Measurements from ENCODE around the gene PTPRJ.

PTPRJ gene

GRCh38 chr11:48074425-48075181 lies 94.2 kb downstream of the PTPRJ start:
- no peak for DNase-seq

DNA sequence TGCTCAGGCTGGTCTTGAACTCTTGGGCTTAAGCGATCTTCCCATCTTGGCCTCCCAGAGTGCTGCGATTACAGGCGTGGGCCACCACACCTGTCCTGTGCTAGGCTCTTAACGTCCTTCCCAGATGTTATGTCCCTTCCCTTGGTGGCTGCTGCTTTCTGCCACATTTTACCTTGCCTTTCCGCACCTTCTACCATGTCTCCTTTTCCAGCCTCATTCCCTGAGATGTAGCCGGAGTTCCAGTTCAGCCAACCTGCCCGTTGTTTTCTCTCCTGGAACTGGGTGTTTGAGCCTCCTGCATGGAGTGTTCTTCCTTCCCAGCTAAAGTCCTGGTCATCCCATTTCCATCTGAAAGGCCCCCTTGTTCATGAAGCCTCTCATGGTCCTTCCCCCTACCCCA lies 95.3 kb downstream of the PTPRJ start:
- no peak for DNase-seq

DNA sequence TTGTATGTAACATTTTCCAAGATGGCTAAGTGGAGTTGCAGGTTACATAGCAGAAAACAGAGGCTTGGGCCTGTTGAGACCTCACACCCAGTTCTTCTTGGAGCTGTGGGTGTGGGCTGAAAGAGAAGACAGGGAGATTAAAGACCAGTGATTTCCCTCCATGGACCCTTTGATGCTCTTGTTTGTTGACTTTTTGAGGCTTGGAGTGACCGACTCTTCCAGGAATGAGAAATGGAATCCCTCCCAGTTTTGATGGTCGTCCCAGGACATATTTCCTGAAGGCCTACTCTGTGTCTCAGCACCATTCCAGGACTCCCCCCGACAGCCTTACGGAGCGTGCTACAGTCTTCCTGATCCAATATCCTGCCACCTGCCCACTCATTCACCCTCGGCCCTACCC lies 96.9 kb downstream of the PTPRJ start:
- no peak for DNase-seq

GRCh38 chr11:48078689-48079088 lies 98.3 kb downstream of the PTPRJ start:
- no peak for DNase-seq

DNA sequence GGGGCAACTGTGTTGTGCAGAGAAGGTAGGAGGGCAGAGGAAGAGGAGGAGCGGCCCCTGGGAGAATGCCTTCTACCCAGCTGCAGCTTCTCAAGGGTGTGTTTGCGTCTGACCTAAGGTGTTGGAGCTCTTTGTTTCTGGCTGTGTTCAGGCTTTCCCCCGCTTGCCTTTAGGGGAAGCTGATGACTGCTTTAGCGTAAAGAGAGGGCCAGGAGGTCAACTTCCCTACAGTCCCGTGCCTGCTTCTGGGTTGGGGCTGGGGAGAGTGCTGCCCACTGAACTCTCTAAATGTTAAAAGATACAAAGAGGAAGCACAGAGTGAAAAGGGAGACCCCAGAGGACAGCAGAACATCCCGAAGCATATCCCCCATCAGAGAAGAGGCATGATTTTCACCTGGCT lies 99.2 kb downstream of the PTPRJ start:
- DNase-seq, result no peak

DNA sequence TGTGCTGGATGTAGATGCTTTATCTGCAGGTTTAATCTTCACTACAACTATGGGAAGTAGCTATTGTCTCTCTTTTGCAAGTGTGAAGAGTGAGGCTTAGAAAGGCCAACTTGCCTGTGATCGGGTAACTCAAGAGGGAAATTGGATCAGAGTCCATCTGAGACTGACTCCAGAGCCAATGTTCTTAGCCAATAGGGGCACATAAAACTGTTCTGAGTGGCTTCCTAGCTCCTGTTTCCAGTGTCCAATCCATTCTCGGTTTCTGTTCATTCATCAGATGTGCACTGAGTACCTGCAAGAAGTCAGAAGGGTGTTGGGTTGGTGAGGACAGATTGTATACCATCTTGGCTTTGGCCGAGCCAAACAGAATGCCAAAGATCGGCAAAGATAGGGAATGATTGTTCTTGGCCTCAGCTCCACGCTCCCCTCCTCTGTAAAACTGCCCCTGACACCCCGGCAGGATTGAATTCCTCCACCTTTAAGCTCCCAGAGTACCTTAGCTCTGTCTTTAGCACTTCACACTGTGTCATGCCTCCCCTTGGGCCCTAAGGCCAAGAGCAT lies 100.0 kb downstream of the PTPRJ start:
- no peak for DNase-seq

- no peak for DNase-seq
Observed at GRCh38 chr11:48081151-48082010, 101.0 kb downstream of the PTPRJ start.

DNA sequence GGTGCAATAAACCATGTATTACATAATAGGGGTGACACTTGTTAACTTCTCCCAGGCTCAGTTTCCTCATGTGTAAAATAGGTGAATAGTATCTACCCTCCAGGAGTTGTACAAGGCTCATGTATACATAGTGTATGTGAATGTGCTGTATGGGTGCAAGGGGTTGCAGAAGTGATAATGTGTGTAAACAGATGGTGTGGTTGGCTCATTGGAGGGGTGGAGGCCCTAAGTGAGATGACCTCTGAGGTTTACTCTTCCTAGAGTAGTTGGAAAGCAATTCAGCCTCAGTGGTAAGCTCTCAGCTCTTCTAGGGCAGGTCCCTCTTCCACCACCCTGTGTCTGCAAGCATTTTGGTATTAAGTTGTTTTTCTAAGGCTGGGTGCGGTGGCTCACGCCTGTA lies 102.4 kb downstream of the PTPRJ start:
- DNase-seq, result no peak

GRCh38 chr11:48083421-48083820 lies 103.1 kb downstream of the PTPRJ start:
- no peak for DNase-seq

GRCh38 chr11:48085688-48086087 lies 105.3 kb downstream of the PTPRJ start:
- no peak for DNase-seq

GRCh38 chr11:48087422-48087821 lies 107.1 kb downstream of the PTPRJ start:
- no peak for DNase-seq

DNA sequence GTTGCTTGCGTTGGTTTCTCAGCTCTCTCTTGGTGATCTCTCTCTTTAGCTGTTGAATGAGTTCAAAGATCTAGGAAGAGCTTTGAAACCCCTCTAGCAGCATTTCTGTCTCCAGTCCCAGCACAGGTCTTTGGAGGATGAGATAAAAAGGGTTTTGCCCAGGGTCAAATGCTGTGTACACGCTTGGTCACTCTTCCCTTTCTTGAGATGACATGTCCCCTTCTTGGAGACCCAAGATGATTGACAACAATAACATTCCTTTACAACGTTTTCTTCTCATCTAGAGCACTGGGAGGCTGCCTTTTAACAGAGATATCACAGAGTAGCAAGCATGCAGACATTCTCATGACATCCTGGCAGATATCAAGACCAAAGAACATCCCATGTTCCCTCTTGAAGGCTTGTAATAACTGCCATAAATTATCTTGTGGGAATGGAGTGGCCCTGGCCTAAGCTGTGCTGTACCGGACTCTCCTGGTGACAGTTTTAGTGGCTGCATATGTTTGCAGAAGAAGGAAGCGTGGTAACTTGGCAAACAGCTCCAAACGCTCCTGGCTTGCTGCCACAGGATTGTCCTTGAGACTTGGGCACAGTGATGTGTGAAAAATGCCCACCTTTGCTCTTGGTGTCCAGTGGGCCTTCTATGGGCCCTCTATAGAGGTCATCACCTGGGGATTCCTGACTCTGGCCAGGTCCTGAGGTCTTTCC lies 107.8 kb downstream of the PTPRJ start:
- DNase-seq, result no peak

DNA sequence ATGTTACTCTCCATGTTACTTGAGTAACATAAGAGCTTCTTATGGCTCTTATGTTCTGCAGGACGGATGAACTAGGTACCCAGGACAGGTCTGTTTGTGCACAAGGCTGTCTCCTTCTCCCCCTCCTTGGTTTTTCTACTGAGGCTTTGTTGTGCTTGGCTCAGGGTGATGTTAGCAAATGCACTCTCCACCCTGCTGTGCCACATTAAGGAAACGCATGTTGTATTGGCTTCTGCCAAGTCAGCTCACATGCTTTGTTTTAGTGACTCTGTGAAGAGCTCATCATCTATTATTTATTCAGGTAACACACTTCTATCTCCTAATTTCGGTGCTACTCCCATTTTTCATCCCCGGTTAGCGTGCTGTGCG lies 108.3 kb downstream of the PTPRJ start:
- peak; percentile 74 for DNase-seq

GRCh38 chr11:48090174-48090573 lies 109.8 kb downstream of the PTPRJ start:
- DNase-seq, result no peak

- DNase-seq, result no peak
Observed at GRCh38 chr11:48091426-48092102, 111.2 kb downstream of the PTPRJ start.

- no peak for DNase-seq
Observed at GRCh38 chr11:48093323-48093722, 113.0 kb downstream of the PTPRJ start.

DNA sequence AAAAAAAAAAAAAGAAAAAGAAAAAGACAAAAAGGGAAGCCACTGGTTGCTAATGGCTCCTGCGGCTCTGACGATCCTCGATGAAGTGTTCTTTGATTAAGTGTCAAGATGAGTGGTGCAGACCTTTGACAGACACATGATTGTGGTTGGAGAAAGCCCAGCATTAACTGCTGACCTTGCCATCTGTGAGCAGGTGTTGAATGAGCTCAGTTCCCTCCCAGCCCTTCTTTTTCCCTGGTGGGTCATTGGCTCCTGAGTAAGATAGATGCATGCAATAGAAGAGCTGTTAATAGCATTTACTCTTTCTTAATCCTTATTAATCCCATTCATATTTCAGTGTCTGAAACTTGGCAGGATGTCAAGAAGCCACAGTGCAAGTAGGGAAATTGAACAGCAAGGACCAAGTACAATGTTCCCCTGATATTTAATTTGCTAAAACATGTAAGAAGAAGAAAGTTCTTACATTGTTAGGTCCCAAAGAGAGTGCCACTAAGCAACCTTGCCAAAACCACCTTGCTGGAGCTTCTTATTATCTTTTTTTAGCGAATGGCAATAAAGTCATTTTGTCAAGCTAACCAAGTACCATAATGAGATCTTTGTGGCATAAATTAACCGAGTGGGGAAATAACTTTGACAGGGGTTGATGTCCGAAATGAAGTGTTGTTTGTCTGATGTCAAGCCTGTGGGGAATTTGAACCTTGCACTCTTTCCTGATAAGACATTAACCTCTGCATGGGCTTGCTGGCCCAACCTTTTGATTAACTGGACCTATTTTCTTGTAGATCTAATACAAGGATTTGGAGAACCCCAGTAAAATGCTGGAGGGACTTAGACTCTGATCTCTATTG lies 113.7 kb downstream of the PTPRJ start:
- peak; percentile 88 for DNase-seq

GRCh38 chr11:48094643-48095339 lies 114.4 kb downstream of the PTPRJ start:
- DNase-seq, result no peak

DNA sequence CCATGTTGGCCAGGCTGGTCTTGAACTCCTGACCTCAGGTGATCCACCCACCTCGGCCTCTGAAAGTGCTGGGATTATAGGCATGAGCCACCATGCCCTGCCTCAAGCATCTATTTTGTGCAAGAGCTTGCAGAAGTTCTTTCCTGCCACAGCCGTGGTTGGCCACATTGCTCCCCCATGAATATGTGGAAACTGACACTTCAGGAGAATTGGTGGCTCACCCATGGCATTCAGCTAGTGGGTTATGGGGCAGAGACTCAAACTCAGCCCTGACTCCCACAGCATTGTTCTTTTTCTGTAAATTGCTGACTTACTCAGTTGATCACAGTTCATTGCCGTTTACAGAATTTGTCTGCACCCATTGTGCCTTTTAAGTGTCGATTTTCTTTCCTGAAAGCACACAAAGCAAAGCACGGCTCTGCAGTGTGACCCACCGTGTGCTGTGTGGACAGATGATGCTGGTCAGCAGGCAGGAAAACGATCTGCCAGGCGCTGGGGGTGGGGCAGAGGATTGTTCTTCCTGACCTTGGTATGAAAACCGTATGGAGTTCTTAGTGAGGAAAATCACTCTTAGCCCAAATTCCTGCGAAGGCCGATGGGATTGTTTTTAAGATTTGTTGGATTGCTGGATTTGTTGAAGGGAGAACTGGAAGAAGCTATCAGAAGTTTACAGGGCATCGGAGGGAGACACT lies 115.6 kb downstream of the PTPRJ start:
- no peak for DNase-seq

Measured in eye (tissue), 1 donor.